Measurements from ENCODE around the gene SLC8A3.

SLC8A3 gene

GRCh38 chr14:69999261-69999674, 189.5 kb downstream of the SLC8A3 start:
- no peak for DNase-seq (ENCODE audit: low read depth in 2 of 2)

GRCh38 chr14:69997849-69998248, 190.9 kb downstream of the SLC8A3 start:
- no peak for DNase-seq (ENCODE audit: low read depth in 2 of 2)

GRCh38 chr14:69996216-69996615, 192.5 kb downstream of the SLC8A3 start:
- no peak for DNase-seq (ENCODE audit: low read depth in 2 of 2)
